PC-9 (cell line): ENCODE data around the gene MMP15.

ENCODE experiments used
- CTCF ChIP-seq: fragments of 200-600 bp; sonication (generic); conservative IDR thresholded peaks from 2 replicates; pipeline ENCODE4 v1.6.1; 2017; ENCODE audit warnings: mixed run types, antibody characterized with exemption, mild to moderate bottlenecking, moderate library complexity
- EZH2 ChIP-seq: fragments of 200-600 bp; sonication (generic); IDR thresholded peaks from 2 replicates; pipeline ENCODE4 v1.8.0; 2017; ENCODE audit warnings: antibody characterized with exemption, low read depth

DNA sequence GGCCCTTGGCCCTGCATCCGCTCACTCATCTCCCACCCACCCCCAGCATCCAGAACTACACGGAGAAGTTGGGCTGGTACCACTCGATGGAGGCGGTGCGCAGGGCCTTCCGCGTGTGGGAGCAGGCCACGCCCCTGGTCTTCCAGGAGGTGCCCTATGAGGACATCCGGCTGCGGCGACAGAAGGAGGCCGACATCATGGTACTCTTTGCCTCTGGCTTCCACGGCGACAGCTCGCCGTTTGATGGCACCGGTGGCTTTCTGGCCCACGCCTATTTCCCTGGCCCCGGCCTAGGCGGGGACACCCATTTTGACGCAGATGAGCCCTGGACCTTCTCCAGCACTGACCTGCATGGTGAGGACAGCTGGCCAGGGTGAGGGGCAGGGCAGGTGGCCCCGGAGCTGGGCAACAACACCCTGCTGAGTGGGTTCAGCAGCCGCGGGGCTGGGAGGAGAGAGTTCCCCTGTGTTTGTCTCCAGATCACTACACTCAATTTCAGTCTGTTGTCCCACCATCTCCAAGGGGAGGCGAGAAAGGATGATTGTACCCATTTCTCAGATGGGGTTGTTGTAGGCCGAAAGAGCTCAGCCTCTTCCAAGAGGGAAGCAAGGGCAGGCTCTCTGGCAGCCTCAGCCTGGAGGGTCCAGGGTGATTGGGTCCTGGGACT lies 14.4 kb downstream of the MMP15 start:
- TF ChIP-seq CTCF: no peak
- TF ChIP-seq EZH2: no peak
